ENCODE data around the gene WDTC1. TPM values are rescaled to one million over a fixed set of nuclear protein-coding genes. Genes with fewer than 3 reads are reported as not detected.
"Not testable (repeated sequence)": the region's sequence is repeated elsewhere in the genome, so short reads cannot be mapped to it uniquely, and the experiment has no call there.

WDTC1 gene
- total RNA-seq, 4 donors from 2014 or later: 36.8 to 85.5 (median 60.6) TPM

GRCh38 chr1:27284425-27285273 lies 50.2 kb downstream of the WDTC1 start:
- no peak overlapping the region for H3K4me3 ChIP-seq
- DNase-seq (peak; percentile 56 to 67), ATAC-seq (peak; percentile 73 to 76)
- in situ Hi-C loops (cut with MboI; ENCODE audit: low sequenced_read_pairs in 4 of 4) (loop anchor here in 3 of 4 donors (5.0 to 10.0 kb wide), 2 partner anchors 90 to 177 kb away; no protein-coding TSS in a partner anchor), intact Hi-C loops (cut with DNase I; ENCODE audit: low total_unique reads) (loop anchor here (1.0 to 5.0 kb wide), 3 partner anchors 87 to 242 kb away; no protein-coding TSS in a partner anchor)
- H3K36me3 ChIP-seq: peaks cover 0 to 29% of the 10 kb centered on the region in 2 donors
- no peak for TF ChIP-seq POLR2A (IDR thresholded peaks at IDR 0.05)
- TF ChIP-seq CTCF (IDR thresholded peaks at IDR 0.05 in 4 of 5, conservative IDR thresholded peaks at IDR 0.05 in 1 of 5): peak; percentile 72 to 87 (median 76)
- H3K9me3 ChIP-seq: no peaks in the 10 kb centered on the region
- H3K4me1 ChIP-seq: no peaks in the 10 kb centered on the region
- no peak overlapping the region for H3K27ac ChIP-seq
- no peaks in the 10 kb centered on the region for H3K27me3 ChIP-seq

GRCh38 chr1:27285274-27285660 lies 50.8 kb downstream of the WDTC1 start:
- in situ Hi-C loops (cut with MboI; ENCODE audit: low sequenced_read_pairs in 4 of 4) (loop anchor here in 1 of 4 donors (10.0 kb wide), 1 partner anchor 90 kb away; no protein-coding TSS in a partner anchor), intact Hi-C loops (cut with DNase I; ENCODE audit: low total_unique reads) (no loop called here)
- peaks cover 0 to 32% of the 10 kb centered on the region in 2 donors for H3K36me3 ChIP-seq
- no peaks in the 10 kb centered on the region for H3K27me3 ChIP-seq
- H3K27ac ChIP-seq: no peak overlapping the region
- H3K4me1 ChIP-seq: no peaks in the 10 kb centered on the region
- no peaks in the 10 kb centered on the region for H3K9me3 ChIP-seq
- no peak overlapping the region for H3K4me3 ChIP-seq
- DNase-seq (no peak), ATAC-seq (no peak)
- TF ChIP-seq CTCF (IDR thresholded peaks at IDR 0.05 in 4 of 5, conservative IDR thresholded peaks at IDR 0.05 in 1 of 5) (no peak), POLR2A (IDR thresholded peaks at IDR 0.05) (no peak)

- DNase-seq; H3K9me3 ChIP-seq; H3K27me3 ChIP-seq; H3K27ac ChIP-seq; intact Hi-C loops (cut with DNase I; ENCODE audit: low total_unique reads); H3K4me1 ChIP-seq; H3K4me3 ChIP-seq; ATAC-seq: not testable (repeated sequence)
- H3K36me3 ChIP-seq: peaks cover 0 to 38% of the 10 kb centered on the region in 2 donors
- in situ Hi-C loops (cut with MboI; ENCODE audit: low sequenced_read_pairs in 4 of 4): loop anchor here in 1 of 4 donors (10.0 kb wide), 1 partner anchor 91 kb away; no protein-coding TSS in a partner anchor
Measured at GRCh38 chr1:27285821-27286220, 51.4 kb downstream of the WDTC1 start.

GRCh38 chr1:27289125-27289524 lies 54.7 kb downstream of the WDTC1 start:
- H3K27ac ChIP-seq; DNase-seq; ATAC-seq; intact Hi-C loops (cut with DNase I; ENCODE audit: low total_unique reads); H3K4me1 ChIP-seq; H3K9me3 ChIP-seq; H3K27me3 ChIP-seq; H3K4me3 ChIP-seq: not testable (repeated sequence)
- peaks cover 0 to 50% of the 10 kb centered on the region in 2 donors for H3K36me3 ChIP-seq
- in situ Hi-C loops (cut with MboI; ENCODE audit: low sequenced_read_pairs in 4 of 4): loop anchor here in 1 of 4 donors (10.0 kb wide), 1 partner anchor 94 kb away; no protein-coding TSS in a partner anchor

- no peak for TF ChIP-seq POLR2A (IDR thresholded peaks at IDR 0.05)
- TF ChIP-seq CTCF (IDR thresholded peaks at IDR 0.05 in 4 of 5, conservative IDR thresholded peaks at IDR 0.05 in 1 of 5): no peak
- Histone ChIP-seq H3K36me3 (peaks cover 4 to 63% of the 10 kb centered on the region in 2 donors), H3K4me3 (no peak overlapping the region), H3K27ac (no peak overlapping the region), H3K4me1 (no peaks in the 10 kb centered on the region), H3K9me3 (no peaks in the 10 kb centered on the region), H3K27me3 (no peaks in the 10 kb centered on the region)
- ATAC-seq (no peak), DNase-seq (no peak)
- intact Hi-C loops (cut with DNase I; ENCODE audit: low total_unique reads): no loop called here
- in situ Hi-C loops (cut with MboI; ENCODE audit: low sequenced_read_pairs in 4 of 4): no loop called here
Measured at GRCh38 chr1:27290581-27290980, 56.1 kb downstream of the WDTC1 start.
